Testis (tissue), 2 donors: ENCODE results near the gene KLHDC7A.

Experiments used
- POLR2A ChIP-seq: fragments of 450-650 bp; IDR thresholded peaks from one replicate; pipeline ENCODE4 v1.6.1; 2017; ENCODE audit warnings: antibody characterized with exemption, mild to moderate bottlenecking, moderate library complexity
- TF ChIP-seq, protein P1 (sequence below), 3 experiments: fragments of 450-650 bp in 2 of 3; fragments of 200-600 bp in 1 of 3; sonication (generic) in 1 of 3; IDR thresholded peaks; one replicate each; pipeline ENCODE4 v1.5.1; 2016 to 2019; ENCODE audit warnings: antibody characterized with exemption in 3 of 3, mild to moderate bottlenecking in 2 of 3, moderate library complexity in 1 of 3

DNA sequence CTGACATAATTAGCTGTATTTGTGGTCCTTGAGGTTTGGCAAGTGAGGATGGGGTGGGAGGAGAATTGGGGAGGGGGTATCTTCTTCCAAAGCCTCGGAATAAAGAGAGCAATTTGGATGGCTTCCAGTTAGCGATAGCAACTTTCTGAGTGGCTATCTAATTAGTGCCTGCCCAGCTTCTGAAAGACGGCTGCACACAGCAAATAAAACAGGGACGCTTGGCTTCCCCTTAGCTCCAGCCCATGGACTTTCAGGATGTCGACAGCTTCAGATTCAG lies 31.1 kb downstream of the KLHDC7A start:
- TF ChIP-seq POLR2A = no peak
- TF ChIP-seq, protein P1, sequence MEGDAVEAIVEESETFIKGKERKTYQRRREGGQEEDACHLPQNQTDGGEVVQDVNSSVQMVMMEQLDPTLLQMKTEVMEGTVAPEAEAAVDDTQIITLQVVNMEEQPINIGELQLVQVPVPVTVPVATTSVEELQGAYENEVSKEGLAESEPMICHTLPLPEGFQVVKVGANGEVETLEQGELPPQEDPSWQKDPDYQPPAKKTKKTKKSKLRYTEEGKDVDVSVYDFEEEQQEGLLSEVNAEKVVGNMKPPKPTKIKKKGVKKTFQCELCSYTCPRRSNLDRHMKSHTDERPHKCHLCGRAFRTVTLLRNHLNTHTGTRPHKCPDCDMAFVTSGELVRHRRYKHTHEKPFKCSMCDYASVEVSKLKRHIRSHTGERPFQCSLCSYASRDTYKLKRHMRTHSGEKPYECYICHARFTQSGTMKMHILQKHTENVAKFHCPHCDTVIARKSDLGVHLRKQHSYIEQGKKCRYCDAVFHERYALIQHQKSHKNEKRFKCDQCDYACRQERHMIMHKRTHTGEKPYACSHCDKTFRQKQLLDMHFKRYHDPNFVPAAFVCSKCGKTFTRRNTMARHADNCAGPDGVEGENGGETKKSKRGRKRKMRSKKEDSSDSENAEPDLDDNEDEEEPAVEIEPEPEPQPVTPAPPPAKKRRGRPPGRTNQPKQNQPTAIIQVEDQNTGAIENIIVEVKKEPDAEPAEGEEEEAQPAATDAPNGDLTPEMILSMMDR (IDR thresholded peaks at IDR 0.05) = no peak
